GM12801 (cell line): Measurements from ENCODE around the gene C1orf116.

Experiments
- CTCF ChIP-seq: IDR thresholded peaks from one replicate; pipeline ENCODE4 v1.5.1; 2011; ENCODE audit warnings: control low read depth; ENCODE audit not compliant: insufficient read length; ENCODE audit errors: extremely low read depth

The C1orf116 gene

GRCh38 chr1:207045453-207045852 lies 12.9 kb upstream of the C1orf116 start:
- TF ChIP-seq CTCF = no peak

DNA sequence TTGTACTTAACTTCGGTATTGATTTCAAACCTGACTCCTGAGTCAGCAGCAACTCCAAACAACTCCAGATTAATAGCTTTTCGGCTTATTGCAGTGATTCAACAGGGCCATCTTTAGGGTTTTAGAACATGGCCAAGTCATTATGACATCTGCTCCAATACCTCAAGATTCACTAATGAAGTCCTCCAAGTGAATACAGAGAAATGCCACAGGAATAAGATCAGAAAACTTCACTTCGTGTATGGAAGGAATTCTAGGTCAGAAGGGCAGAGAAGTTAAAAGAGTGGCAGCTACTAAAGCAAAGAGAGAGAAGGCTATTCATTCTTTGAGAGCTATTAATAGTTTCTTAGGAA lies 7.6 kb upstream of the C1orf116 start:
- no peak for TF ChIP-seq CTCF

GRCh38 chr1:207039380-207040180 lies 7.0 kb upstream of the C1orf116 start:
- no peak for TF ChIP-seq CTCF

GRCh38 chr1:207036865-207037264 lies 4.3 kb upstream of the C1orf116 start:
- TF ChIP-seq CTCF = no peak

- TF ChIP-seq CTCF = no peak
Observed at GRCh38 chr1:207035877-207036551, 3.5 kb upstream of the C1orf116 start.

GRCh38 chr1:207034998-207035397 lies 2.4 kb upstream of the C1orf116 start:
- no peak for TF ChIP-seq CTCF

DNA sequence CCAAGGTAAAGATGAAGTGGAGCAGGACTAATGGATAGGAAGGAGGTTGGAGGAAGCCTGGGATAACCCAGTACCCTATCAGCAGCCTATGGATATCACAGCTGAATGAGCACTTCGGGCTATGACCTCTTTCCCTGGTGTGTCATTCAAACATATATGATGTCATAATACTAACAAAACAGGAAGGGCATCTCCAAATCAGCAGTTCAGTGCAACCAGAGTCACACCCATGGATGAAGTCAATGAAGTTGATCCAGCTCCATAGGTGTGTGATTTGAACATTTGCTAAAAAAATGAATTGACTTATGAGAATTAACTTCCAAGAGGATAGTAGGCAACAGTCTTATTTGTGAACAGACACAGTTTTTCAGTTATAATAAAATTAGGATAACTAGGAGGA lies 1.7 kb upstream of the C1orf116 start:
- no peak for TF ChIP-seq CTCF
